NOMO-1 treated with DMSO at 0.1 percent for 48 hours (cell line): ENCODE results near the gene CLK3.
"Not testable (repeated sequence)": the region's sequence is repeated elsewhere in the genome, so short reads cannot be mapped to it uniquely, and the experiment has no call there.

ENCODE experiments used
- DNase-seq: peaks from one replicate; lab custom pipeline; 2025; ENCODE audit not compliant: unreplicated experiment; lab: John Stamatoyannopoulos, UW

The CLK3 gene

GRCh38 chr15:74642348-74642733, 26.7 kb downstream of the CLK3 start:
- no peak for DNase-seq

DNA sequence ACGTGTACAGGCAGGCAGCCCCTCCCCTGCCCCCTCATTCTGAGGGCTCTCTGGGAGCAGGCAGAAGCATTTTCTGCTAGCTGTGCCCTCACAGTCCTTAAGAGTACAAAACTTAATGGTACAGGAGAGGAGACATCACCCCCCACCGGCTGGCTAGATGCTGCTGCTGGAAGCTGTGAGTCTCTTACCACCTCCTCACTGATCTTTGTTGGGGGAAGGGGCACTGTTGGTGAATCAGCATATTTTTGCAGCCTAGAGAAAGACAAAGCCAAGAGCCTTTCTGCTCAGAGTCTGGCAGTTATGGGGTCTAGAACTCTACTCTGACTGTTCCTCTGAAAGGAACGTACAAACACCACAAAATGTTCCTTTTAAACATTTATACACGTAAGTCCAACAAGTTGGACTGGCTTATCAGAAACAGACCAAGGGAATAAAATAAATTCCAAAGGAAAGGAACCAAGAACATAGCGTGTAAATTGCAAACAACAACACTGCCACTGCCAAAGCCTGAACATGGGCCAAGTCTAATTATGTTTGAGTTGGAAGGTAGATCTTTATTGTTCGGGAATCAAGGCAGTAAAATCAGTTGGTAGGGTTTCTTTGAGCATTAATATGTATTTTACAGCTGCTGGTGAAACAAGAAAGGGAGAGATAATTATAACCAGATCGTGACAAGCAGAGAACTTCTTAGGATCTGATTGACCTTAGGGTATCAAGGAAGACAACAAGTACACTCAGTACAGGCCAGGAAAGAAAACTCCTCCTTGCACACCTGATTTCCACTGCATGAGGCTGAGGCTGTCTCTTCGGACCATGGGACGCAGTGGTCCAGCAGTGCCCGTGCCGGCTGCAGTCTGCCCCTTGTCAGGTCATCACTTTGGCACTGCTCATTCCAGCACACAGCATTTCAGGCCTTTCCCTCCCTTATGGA, 27.4 kb downstream of the CLK3 start:
- no peak for DNase-seq

DNA sequence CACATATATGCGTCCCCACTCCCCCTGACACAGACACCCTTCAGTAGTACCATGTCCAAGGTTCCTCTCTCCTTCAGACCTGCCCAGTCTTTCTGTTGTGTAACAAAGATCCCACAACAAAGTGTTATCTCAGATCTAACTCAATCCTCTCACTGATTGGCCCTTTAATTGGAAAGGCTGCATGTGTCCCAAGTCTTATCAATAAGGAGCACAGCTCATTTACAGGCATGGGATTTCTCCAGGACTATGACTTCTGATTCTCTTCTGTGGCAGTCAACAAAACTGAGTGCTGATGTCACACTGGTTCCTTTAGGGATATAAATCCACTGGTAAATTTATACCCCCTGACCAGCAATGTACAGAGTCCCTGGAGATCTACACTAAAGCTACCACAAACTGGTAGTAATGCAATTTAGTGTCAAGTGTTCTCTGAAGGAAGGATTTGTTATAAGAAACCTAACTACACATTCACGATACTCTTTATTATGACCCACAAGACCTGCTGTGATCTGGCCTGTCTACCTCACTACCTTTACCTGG, 28.1 kb downstream of the CLK3 start:
- DNase-seq, result no peak

DNA sequence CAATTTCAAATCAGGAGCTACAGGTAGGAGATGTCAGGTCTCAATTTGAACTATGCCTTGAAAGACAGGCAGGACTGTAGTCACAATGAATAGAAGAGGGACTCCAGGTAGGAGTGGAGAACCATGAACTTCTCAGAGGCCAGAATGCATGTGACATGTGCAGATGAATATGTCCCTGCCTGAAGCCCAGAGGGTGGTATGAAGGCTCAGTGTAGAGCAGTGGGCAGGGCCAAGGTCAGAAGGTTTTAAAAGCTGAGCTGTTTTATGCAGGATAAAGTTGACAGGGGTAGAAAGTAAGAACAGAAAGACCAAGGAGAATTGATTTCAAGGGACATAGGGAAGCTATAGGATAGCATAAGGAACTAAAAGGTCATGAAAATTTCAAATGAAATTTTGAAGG, 30.8 kb downstream of the CLK3 start:
- DNase-seq, result no peak

GRCh38 chr15:74648051-74648842, 32.6 kb downstream of the CLK3 start:
- no peak for DNase-seq

- DNase-seq, result no peak
These were observed 35.7 kb downstream of the CLK3 start for GRCh38 chr15:74651242-74651741.

DNA sequence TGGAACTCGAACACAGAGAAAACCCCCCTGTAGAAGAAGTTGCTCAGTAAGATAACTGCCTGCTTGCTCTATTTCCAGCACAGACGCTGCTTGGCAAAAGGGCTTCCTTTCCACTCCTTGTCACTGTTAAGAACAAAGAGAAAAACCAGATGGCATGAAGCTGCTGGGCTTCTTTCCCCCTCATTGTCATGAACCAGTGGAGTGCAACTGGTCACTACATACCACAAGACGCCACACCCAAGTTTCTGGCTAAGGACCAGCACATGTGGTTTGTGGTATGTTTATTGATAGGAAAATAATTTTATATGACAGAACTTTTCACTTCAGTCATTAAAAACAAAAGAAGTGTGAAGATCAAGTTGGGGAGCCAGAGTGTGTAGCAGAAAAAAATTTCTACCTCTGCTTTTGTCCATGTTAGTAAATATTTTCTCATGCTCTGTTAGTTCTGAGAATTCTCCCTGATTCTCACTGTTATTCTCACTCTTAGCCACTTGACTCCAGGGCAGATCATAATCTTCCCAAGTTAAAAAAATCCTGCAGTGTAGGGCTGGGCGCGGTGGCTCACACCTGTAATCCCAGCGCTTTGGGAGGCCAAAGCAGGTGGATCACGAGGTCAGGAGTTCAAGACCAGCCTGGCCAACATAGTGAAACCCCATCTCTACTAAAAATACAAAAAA, 37.9 kb downstream of the CLK3 start:
- no peak for DNase-seq

DNA sequence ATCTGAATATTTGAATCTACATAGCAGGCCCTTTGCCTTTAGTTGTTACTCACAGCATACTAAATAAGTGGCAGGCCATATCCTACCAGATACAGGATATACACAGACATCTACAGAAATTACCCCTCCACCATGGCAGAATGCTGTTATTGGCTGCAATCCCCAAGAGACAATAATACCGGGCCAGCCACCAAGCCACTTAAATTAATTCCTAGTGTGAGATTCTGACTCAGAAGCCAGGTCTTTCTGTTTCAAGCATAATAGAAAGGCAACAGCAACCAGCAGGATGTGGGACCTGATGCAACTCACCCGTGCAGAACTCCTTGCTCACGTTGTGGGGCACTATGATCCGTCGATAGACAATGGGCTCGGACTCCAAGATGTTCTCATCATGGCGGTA, 39.8 kb downstream of the CLK3 start:
- no peak for DNase-seq

DNA sequence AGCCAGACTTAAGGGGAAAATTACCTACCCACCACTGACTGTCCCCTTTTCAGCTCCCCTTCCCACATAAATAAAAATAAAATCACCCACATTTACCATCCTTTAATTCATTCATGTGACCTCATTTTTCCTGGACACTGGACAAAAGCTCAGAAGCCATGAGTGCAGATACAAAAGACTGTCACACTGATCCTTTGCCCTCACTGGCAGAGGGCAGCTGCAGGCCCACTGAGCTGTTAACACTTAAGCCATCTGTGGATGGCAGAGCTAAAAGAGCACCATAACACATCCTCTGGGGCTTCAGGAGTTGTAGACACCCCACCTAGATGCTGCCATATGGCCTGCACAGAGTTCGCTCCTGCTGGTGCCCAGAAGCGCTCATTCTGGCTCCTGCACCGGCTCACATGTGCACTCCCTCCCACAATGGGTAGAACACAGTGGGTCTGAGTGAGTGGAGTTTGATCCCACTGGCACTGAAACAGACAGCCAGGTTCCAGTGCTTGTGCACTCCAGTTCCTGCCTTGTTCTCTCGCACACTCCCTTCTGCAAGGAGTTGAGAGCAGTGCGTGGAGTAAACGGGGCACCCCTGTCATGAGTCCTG, 41.4 kb downstream of the CLK3 start:
- DNase-seq, result no peak

GRCh38 chr15:74657846-74658245, 42.2 kb downstream of the CLK3 start:
- no peak for DNase-seq

DNA sequence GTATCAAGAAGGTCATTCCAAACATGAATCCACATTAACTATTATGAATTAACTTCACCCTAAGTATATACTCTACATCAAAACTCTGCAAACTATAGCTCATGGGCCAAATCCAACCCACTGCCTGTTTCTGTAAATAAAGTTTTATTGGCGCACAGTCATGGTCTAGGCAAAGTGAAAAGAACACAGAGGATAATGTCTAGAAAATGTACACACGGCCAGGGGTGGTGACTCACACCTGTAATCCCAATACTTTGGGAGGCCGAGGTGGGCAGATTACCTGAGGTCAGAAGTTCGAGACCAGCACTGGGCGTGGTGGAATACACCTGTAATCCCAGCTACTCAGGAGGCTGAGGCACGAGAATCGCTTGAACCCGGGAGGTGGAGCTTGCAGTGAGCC, 45.6 kb downstream of the CLK3 start:
- DNase-seq, result not testable (repeated sequence)

- no peak for DNase-seq
These were observed 46.6 kb downstream of the CLK3 start for GRCh38 chr15:74662064-74662860.

DNA sequence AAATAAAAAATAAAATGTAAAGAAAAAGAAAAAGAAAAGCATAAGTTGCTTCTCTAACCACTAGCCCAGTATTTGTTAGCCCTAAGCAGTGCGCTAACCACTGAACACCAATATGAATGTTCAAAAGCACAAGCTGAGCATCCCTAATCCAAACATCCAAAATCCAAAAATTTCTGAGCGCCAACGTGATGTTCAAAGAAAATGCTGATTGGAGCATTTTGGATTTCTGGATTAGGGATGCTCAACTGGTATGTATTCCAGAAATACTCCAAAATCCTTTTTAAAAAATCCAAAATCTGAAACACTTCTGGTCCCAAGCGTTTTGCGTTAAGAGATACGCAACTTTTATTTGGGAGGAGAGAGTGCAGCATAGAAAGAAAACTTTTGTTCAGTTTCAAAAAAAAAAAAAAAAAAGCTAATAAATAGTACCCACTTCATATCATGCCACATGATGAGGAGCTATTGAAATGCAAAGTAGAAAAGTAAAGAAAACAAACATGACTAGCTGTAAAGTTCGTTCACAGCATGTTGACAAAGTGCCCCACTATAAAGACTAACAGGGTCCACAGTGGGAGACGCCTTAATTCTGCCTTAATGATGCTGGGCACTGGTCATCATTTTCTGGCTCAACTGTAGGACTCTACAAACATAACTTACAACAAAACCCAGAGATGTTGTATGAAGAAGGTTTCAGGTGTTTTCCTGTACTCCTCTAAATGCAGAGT, 47.8 kb downstream of the CLK3 start:
- no peak for DNase-seq

DNA sequence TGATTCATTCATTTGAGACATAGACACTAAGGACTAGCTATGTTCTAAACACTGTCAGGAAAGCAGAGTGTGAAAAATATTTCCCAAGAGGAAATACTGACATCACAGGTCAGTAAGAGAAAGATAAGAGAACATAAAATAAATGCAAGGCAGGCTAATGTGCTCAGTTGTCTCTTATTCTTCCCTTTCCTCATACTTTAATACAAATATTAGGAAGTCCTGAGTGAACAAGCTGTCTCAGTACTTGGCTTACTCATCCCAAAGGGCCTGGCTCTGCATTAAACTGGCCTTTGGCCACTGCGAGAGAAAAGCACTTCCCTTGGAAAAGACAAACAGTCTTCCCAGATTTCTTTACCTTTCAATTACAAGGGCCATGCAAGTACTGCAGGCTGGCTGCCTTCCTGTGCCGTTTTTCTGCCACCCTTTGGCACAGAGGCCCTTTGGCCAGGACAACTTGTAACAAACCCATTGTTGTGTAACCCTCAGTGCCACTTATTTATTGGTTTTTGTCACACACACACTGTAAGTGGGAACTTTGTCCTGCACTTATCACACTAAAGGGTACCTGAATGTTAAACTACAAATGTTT, 48.5 kb downstream of the CLK3 start:
- DNase-seq, result no peak

DNA sequence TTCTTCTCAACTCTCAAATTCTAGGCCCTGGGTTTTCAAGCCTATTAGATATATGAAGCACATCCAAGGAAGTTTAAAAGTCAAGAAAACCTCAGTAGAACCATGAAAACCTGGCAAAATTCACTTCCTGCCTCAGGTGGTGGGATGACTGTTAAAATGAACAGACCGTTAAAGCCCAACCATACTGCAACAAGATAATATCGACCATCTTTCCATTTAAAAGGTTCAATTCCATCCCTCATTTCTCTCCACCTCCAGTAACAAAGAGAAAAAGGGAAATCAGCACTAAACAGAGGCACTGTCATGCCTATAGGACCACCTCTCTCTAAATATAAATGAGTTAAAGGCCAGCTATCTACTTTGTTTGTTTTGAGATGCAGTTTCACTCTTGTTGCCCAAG, 49.0 kb downstream of the CLK3 start:
- DNase-seq, result no peak

- DNase-seq, result no peak
These were observed 52.3 kb downstream of the CLK3 start for GRCh38 chr15:74667975-74668374.

DNA sequence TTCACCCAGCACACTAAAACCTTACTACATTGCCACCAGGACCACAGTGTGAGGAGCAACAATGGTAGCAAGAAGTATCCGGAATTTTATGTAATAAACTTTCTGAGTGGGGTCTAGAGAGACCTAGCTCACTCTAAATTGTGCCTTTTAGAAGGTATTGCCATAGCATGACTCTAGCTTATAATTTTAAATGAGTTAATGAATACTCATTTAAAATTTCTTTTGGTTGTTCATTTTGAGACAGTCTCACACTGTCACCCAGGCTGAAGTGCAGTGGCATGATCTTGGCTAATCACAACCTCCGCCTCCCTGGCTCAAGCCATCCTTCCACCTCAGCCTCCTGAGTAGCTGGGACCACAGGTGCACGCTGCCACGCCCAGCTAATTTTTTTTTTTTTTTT, 54.0 kb downstream of the CLK3 start:
- no peak for DNase-seq

GRCh38 chr15:74674161-74674560, 58.5 kb downstream of the CLK3 start:
- DNase-seq, result no peak

GRCh38 chr15:74676801-74677200, 61.2 kb downstream of the CLK3 start:
- DNase-seq, result no peak
